ENCODE results near the gene PAIP2.
"Not testable (repeated sequence)": the region's sequence is repeated elsewhere in the genome, so short reads cannot be mapped to it uniquely, and the experiment has no call there.

The PAIP2 gene

DNA sequence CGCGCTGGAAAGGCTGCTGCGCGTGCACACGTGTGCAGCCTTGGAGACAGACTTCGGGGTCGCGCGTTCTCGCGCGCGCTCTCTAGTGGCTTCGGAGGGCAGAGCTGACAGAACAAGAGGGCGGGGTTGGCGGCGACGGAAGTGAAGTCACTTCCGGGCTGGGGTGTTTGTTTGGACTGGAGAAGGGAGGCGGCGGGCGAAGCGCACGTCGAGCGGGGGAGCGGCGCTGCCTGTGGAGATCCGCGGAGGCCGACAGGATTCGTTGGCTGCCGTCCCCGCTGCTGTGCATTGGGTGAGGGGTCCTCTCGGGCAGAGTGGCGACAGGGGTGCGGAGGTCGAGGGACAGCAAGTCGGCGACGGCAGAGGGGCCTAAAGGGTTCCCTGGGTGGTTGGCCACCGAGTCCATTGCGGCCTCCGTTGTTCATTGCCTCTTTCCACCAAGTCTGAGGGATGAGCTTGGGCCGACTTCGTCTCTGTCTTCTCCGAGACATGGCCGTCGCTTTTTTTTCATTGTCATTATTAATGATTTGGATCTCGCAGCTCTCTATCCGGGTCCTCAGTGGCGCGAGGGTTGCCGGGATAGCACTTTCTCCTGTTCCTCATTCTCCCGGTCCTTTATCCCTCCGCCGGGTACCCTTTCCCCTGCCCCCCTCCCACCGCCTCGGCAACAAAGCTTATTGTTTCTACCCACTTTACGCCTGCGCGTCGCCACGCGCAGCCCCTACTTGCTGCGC is at the start of gene PAIP2:
TSS of gene PAIP2 (plus strand) at position 166 of the 734 bp plus-strand sequence. CDS start 21,931 bp downstream, outside the sequence.
- peak; percentile 96 for DNase-seq

DNA sequence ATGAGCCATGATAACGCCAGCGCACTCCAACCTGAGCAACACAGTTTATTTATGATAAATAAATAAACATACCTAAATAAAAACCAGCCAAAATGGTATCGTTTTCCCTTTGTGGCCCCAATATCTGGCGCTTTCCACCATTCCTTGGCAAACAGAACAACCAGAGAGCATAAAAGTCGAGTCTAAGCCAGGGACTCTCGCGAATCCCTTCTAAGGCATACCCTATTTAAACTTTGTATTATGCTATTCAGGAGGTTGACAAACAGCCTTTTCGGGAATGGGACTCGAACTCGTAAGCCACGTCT is 48.5 kb upstream of the PAIP2 start:
- DNase-seq: no peak

GRCh38 chr5:139293507-139294373 is 47.9 kb upstream of the PAIP2 start, which contains the start of gene MATR3:
Gene MATR3, plus strand, starts transcription at chr5:139293740. Its CDS starts 13,676 bp downstream, at chr5:139307416.
- peak; percentile 88 for DNase-seq

DNA sequence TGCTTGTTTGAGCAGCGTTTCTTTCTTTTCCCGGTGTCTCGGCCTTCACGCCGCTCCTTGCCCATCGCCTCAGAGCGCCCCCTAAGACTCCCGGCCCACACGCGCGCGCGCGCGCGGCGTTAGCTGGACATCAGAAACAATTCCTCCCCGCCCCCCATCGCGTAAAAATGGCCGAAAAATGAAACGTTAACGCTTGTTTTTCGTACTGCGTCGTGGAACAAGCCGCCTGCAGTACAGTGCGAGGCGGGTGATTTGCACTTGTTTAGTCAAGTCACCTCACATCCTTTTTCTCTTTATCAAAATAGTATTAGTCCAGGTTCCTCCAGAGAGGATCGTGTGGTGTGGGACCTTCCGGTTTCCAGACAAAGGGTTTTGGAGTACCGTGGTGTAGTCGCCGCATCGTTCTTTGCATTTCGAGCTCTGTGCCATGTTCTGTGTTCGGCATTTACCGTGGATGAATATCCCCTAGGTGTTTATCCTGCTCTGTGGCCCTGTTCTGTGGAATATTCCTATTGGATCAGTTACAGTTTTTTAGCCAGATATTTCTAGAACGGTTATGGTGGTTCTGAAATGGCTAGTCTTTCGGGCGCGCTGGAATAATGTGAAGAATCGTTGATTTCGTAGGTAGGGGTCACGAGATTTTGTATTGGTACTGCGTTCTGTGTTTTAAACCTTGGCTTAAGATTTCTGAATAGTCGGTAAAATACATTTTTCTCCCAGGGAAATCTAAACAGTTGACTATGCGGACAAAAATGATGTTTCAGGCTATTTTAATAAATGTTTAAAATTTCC is 47.1 kb upstream of the PAIP2 start:
- DNase-seq: peak; percentile 30

DNA sequence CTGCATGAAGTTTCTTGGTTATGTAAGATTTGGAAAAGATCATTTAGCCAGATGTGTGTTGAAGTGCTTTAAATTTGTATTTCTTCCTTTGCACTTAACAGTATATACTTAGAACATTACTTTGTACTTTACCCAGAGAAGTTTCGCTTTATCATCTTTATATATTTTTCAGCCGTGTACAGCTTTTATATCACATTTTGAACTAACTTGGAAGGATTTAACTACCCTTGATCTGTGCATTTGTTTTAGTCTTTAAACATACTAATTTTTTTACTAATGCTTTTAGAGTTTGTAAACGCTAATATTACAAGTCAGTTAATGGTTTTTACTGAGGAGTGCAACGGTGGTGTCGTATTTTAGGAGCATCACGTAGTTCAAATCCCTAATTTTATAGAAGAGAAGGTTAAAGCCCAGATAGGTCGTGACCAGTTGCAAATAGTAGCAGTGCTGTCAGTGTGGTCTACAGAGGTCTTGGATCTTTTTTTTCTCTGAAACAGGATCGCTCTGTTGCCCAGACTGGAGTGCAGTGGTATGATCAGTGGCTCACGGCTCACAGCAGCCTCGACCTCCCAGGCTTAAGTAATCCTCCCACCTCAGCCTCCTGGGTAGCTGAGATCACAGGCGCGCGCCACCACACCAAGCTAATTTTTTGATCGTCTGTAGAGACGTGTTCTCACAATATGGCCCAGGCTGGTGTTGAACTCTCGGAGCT is 46.2 kb upstream of the PAIP2 start:
- DNase-seq: no peak

DNA sequence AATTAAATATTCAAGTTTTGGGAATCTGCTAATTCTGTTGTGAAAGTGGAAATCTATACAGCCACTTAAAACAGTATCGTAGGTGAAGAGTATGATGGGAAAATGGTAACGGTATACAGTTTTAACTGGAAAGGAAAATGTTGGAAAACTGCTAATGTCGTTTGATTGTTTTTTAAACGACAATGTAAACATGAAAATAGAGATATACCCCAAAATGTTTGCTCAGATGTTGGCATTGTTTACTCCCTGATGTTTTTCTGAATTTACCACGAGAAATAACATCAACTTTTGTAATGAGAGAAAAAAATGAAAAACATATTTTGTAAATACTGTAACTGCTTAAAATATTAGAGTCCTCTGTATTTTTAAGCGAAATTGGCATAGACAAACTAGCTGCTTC is 45.5 kb upstream of the PAIP2 start:
- DNase-seq: no peak

- DNase-seq: no peak
Observed at GRCh38 chr5:139296862-139297326, 44.8 kb upstream of the PAIP2 start.

GRCh38 chr5:139297439-139298133 is 44.1 kb upstream of the PAIP2 start:
- DNase-seq: no peak

- DNase-seq: no peak
Observed at GRCh38 chr5:139298242-139298641, 43.4 kb upstream of the PAIP2 start.

- no peak for DNase-seq
Observed at GRCh38 chr5:139299486-139299885, 42.2 kb upstream of the PAIP2 start.

- DNase-seq: no peak
Observed at GRCh38 chr5:139301808-139302499, 39.7 kb upstream of the PAIP2 start.

DNA sequence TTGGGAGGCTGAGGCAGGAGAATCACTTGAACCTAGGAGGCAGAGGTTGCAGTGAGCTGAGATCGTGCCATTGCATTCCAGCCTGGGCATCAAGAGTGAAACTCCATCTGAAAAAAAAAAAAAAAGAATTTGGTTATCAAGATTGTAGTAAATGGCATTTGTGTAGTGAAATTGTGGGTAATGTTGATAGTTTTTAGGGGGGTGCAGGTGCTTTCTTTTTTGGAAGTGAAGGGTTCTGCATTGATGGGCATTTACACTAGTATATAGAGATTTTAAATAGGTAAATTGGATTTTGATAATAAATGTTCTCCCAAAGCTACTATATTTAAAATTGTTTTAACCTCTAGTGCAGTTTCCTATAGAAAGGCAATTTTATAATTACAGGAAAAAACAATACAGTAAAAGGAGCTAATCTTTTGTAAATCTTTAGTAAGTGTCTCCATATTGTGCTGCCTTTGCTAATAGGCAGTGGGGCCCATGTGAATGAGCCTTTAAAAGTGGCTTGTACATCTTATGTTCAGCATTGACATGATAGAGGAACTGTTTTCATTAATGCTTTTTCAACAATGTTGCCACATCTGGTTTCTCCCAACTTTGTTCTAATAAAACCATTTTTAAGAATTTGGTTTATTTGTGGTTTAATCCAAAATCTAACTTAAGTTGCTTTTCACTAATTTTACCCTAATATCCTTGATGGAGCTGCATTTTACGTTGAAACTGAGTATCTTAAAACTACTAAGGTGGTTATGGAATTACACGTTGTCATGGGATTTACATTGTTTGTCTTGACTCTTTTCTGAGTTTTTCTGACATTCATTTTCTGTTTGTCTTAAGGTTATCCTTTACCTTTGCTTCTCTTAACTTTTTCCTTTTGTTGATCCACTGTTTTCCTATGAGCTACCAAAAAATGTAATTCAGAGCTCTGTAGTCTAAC is 37.0 kb upstream of the PAIP2 start:
- DNase-seq: no peak

GRCh38 chr5:139306197-139306596 is 35.5 kb upstream of the PAIP2 start:
- DNase-seq: no peak

DNA sequence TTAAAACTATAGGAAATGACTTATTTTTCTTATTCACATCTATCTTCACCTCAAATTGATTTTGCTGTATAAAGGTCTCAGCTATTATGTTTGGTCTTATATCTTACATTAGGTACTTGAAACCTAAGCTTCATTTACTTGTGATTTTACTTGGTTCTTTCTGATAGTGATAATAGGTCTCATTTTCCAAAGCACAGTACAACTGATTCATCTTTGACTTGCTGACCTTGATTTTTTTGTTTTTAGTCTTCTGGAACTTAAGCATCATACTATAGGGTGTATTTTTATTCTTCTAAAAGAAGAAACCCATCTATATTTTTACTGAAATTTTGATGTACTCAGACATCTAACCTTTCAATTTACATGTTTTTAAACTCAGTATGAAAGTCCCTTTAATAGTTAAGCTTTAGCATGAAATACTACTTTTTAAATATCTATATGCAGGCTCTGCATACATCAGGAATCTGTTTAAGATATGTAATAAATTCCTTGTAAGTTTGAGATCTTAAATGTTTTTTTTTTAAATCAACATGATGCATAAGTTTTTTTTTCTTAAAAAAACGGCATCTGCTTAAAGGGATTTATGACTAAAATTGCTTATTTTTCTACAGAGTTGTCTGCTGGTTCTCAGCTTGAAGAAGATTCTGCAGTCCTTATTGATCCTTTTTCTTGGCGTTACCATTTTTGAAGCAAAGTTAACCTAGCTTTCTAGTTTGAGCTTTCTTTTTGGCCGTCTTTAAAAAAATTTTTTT is 34.9 kb upstream of the PAIP2 start:
- DNase-seq: no peak

GRCh38 chr5:139308797-139309196 is 32.9 kb upstream of the PAIP2 start:
- no peak for DNase-seq

DNA sequence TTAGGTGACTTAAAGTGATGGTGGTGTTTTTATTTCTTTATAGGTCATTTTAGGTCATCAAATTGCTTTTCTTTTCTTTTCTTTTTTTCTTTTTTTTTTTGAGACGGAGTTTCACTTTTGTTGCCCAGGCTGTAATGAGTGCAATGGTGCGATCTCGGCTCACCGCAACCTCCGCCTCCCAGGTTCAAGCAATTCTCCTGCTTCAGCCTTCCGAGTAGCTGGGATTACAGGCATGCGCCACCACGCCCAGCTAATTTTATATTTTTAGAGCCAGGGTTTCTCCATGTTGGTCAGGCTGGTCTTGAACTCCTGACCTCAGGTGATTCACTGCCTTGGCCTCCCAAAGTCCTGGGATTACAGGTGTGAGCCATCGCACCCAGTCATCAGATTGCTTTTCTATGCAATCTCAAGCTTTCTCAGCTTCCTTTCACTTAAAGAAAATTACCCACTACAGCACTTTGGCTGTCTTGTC is 30.9 kb upstream of the PAIP2 start:
- not testable (repeated sequence) for DNase-seq

- DNase-seq: no peak
Observed at GRCh38 chr5:139312075-139312474, 29.6 kb upstream of the PAIP2 start.

DNA sequence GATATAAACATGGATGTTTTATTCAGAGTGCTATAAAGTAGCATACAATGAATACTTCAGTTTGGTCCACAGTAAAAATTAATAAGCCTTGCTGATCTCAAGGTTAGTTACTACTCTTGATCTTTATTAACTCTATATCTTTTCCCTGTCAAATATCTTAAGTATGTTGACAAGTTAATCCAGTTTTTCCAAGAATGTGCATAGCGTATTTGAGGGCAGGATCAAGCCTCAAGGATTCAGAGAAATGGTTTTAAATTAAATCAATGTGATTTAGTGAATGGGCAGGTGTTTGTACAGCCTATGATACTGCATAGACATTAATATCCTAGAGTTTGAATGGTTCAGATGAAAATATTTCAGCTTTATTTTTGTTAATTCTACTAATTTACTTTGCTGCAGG is 27.4 kb upstream of the PAIP2 start:
- no peak for DNase-seq

DNA sequence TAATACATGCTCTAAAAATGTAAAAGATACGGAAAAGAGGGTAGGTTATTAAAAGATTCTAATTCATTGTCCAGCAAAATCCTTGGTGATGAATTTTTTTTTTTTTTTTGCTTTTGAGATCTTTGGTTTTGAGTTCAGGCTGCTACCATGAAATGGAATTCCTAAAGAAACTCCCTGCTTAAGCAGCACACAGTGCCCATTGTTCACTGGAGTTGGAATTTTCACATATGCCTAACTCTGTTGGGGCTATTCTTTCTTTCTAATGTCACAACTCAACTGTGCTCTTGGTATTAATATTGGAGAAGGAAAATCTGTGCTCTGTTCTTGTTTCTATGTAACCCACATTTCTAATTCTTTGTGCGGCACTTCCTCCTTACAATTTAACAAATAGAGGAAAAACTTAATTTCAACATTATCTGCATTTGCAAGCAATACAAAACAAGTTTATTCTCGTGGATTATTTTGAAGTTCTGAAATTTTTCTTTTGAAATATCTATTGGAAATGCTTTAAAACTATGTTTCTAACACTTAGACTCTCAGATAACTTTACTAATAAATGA is 26.5 kb upstream of the PAIP2 start:
- no peak for DNase-seq

Data from activated CD4-positive, alpha-beta T cell treated with anti-CD3 and anti-CD28 coated beads for 1 hour (primary cell).